ENCODE results near the gene COL26A1.

Gene COL26A1

DNA sequence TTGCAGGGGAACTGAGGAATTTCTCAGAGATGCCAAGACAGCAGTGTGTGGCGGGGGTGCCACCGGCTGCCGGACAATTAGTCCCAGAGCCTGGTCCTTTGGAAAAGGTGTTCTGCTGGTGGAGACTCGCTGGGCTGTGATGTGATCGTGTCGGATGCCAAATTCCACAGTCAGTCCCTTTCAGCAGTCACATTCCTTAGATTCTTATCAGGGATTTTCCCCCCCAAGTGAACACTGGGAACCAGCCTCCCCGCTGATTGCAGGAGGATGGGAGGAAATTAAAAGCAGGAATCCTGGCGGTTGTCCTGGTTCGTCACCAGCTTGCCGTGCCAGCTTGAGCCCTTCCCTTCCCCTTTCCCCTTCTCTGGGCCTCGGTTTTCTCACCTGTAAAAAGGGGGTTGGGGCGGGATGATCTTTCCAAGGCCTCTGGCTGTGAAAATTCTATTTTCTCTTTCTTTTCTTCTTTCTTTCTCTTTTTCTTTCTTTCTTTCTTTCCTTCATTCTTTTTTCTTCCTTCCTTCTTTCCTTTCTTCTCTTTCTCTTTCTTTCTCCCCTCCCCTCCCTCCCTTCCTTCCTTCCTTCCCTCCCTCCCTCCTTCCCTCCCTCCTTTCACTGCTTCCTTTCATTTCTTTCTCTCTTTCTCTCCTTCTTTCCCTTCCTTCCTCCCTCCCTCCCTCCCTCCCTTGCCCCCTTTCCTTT is 39.6 kb downstream of the COL26A1 start:
- H3K27me3 ChIP-seq (ENCODE audit: insufficient read depth, low read length), result no peaks in the 10 kb centered on the region
- peaks cover 3% of the 10 kb centered on the region; the same call in 1 of the 2 replicates for H3K36me3 ChIP-seq (ENCODE audit: insufficient read depth, low read length)
- H3K9me3 ChIP-seq (ENCODE audit: insufficient read depth, low read depth, low read length), result no peaks in the 10 kb centered on the region
- peaks cover 21% of the 10 kb centered on the region for H3K4me1 ChIP-seq (ENCODE audit: insufficient read depth, low read length)
- H3K4me3 ChIP-seq (ENCODE audit: low read length), result 0 out of 2 replicates have a peak overlapping the region, but pooled peaks have one; percentile 2
- H3K9ac ChIP-seq (ENCODE audit: low read depth, low read length), result peak overlapping the region; percentile 50; the same call in 1 of the 2 replicates
- H3K27ac ChIP-seq (ENCODE audit: low read depth, low read length), result peak overlapping the region; percentile 87
- WGBS, result 12% methylated on average over 9 of the region's 12 CpGs

DNA sequence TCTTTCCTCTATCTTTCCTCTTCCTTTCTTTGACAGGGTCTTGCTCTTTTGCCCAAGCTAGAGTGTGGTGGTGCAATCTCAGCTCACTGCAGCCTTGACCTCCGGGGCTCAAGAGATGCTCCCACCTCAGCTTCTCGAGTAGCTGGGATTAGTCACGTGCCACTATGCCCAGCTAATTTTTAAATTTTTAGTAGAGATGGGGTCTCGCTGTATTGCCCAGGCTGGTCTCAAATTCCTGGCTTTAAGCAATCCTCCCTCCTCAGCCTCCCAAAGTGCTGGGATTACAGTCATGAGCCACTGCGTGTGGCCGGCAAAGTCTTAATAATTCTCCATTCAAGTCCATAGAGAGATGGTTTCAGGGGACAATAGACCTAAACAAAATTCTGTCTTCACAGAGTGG is 40.2 kb downstream of the COL26A1 start:
- H3K9me3 ChIP-seq (ENCODE audit: insufficient read depth, low read depth, low read length), result peaks cover 4% of the 10 kb centered on the region; the same call in 1 of the 2 replicates
- H3K27ac ChIP-seq (ENCODE audit: low read depth, low read length), result peak overlapping the region; percentile 87; the same call in 1 of the 2 replicates
- peaks cover 21% of the 10 kb centered on the region for H3K4me1 ChIP-seq (ENCODE audit: insufficient read depth, low read length)
- no peak overlapping the region for H3K9ac ChIP-seq (ENCODE audit: low read depth, low read length)
- peaks cover 2% of the 10 kb centered on the region; the same call in 1 of the 2 replicates for H3K36me3 ChIP-seq (ENCODE audit: insufficient read depth, low read length)
- 83% methylated on average over 6 of the region's 6 CpGs for WGBS
- H3K4me3 ChIP-seq (ENCODE audit: low read length), result no peak overlapping the region
- no peaks in the 10 kb centered on the region for H3K27me3 ChIP-seq (ENCODE audit: insufficient read depth, low read length)

DNA sequence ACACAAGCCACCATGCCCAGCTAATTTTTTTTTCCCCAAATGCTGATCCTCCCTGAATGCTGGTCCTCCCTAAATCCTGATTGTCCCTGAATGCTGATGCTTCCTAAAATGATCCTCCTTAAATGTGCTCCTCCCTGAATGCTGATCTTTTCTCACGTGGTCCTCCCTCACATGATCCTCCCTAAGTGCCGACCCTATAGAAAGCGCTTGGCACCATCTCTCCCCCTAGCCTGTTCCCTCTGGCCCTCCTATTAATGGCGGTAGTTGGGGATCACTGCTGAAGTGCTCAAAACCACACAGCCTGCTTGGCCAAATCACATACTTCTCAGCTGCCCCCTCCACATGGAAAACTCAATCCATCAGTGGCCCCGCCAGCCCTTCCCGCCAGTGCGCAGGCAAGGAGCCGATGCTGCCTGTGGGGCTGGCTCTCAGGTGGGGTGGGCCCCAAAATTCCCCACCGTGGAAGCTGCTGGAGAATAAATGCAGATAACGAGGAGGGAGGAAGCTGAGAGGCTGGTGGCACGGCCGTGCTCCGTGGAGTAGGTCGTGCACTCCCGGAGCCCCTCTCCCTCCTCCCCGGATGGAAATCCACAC is 42.9 kb downstream of the COL26A1 start:
- no peaks in the 10 kb centered on the region; the same call in 1 of the 2 replicates for H3K36me3 ChIP-seq (ENCODE audit: insufficient read depth, low read length)
- peaks cover 22% of the 10 kb centered on the region for H3K9me3 ChIP-seq (ENCODE audit: insufficient read depth, low read depth, low read length)
- H3K27me3 ChIP-seq (ENCODE audit: insufficient read depth, low read length), result no peaks in the 10 kb centered on the region
- 90% methylated on average over 16 of the region's 16 CpGs for WGBS
- H3K9ac ChIP-seq (ENCODE audit: low read depth, low read length), result no peak overlapping the region
- peaks cover 17% of the 10 kb centered on the region for H3K4me1 ChIP-seq (ENCODE audit: insufficient read depth, low read length)
- H3K27ac ChIP-seq (ENCODE audit: low read depth, low read length), result no peak overlapping the region
- H3K4me3 ChIP-seq (ENCODE audit: low read length), result no peak overlapping the region

DNA sequence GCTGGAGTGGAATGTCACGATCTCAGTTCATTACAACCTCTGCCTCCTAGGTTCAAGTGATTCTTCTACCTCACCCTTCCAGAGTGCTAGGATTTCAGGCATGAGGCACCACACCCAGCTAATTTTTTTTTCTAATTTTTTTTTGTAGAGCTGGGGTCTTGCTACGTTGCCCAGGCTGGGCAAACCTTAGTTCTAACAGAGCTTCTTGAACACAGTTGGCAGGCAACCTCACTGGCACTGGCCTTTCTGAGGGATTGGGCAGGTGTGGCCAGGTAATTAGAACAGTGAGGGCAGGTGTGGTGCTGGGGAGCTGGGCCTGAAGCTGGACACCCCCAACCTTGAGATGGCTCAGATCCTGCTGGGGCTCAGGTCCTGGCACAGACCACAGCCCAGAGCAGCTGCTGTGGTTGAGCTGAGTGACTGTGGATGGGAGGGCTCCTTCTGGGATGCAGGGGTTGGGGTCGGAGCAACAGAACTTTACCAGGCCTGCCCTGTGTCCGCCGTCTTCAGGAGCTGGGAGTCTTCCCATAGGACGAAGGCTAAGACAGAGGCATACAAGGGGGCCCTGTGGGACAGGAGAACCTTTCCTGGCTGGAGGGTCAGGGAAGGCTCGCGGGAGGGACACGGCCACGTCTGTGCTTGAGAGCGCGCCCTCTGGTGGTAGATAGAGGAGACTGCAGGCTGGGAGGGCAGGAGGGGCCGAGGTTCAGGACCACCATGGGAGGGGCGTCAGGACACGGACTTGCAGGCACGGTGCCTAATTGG is 48.2 kb downstream of the COL26A1 start:
- H3K27ac ChIP-seq (ENCODE audit: low read depth, low read length), result no peak overlapping the region
- no peaks in the 10 kb centered on the region; the same call in 1 of the 2 replicates for H3K36me3 ChIP-seq (ENCODE audit: insufficient read depth, low read length)
- no peak overlapping the region for H3K4me3 ChIP-seq (ENCODE audit: low read length)
- H3K9ac ChIP-seq (ENCODE audit: low read depth, low read length), result no peak overlapping the region
- peaks cover 22% of the 10 kb centered on the region for H3K9me3 ChIP-seq (ENCODE audit: insufficient read depth, low read depth, low read length)
- H3K4me1 ChIP-seq (ENCODE audit: insufficient read depth, low read length), result peaks cover 6% of the 10 kb centered on the region; the same call in 1 of the 2 replicates
- 25% methylated on average over 16 of the region's 16 CpGs for WGBS
- H3K27me3 ChIP-seq (ENCODE audit: insufficient read depth, low read length), result no peaks in the 10 kb centered on the region

DNA sequence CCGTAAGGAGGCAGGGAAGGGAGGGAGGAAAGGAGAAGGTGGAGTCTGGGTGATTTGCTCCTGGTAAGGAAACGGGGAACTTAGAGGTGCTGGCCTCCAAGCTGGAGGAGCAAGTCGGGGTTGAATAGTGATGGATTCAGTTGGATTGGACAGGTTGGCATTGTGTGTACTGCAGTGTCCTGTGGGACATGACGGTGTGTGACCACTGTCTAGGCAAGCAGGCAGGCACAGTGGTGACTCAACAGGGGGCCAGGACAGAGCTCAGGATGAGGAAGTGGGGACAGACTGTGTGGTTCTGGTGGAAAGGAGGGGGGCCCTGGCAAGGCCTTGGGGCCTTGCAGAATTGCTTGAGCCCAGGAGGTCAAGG is 48.8 kb downstream of the COL26A1 start:
- no peaks in the 10 kb centered on the region; the same call in 1 of the 2 replicates for H3K36me3 ChIP-seq (ENCODE audit: insufficient read depth, low read length)

DNA sequence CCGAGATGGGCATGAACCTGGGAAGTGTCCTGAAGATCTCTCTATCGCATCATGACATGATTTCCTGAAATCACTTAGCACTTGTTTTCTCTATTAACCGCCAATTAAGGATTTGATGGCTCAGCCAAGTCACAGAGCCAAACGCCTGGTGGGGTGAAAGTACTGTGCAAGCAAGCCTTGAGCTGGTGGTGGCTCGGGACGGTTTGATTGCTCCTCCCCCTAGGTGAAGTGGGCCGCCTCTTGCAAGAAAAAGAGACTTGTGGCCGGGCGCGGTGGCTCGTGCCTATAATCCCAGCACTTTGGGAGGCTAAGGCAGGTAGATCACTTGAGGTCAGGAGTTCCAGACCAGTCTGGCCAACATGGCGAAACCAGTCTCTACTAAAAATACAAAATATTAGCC is 50.3 kb downstream of the COL26A1 start:
- no peak overlapping the region for H3K4me3 ChIP-seq (ENCODE audit: low read length)
- H3K27ac ChIP-seq (ENCODE audit: low read depth, low read length), result no peak overlapping the region
- no peaks in the 10 kb centered on the region for H3K27me3 ChIP-seq (ENCODE audit: insufficient read depth, low read length)
- no peak overlapping the region for H3K9ac ChIP-seq (ENCODE audit: low read depth, low read length)
- no peaks in the 10 kb centered on the region; the same call in 1 of the 2 replicates for H3K36me3 ChIP-seq (ENCODE audit: insufficient read depth, low read length)
- peaks cover 17% of the 10 kb centered on the region for H3K9me3 ChIP-seq (ENCODE audit: insufficient read depth, low read depth, low read length)
- 80% methylated on average over 12 of the region's 12 CpGs for WGBS
- peaks cover 6% of the 10 kb centered on the region; the same call in 1 of the 2 replicates for H3K4me1 ChIP-seq (ENCODE audit: insufficient read depth, low read length)

More for the DNA sequence above, 48.8 kb downstream of the COL26A1 start:
- Histone ChIP-seq H3K9ac (ENCODE audit: low read depth, low read length) (no peak overlapping the region), H3K4me1 (ENCODE audit: insufficient read depth, low read length) (peaks cover 6% of the 10 kb centered on the region; the same call in 1 of the 2 replicates), H3K4me3 (ENCODE audit: low read length) (no peak overlapping the region), H3K9me3 (ENCODE audit: insufficient read depth, low read depth, low read length) (peaks cover 22% of the 10 kb centered on the region), H3K27me3 (ENCODE audit: insufficient read depth, low read length) (no peaks in the 10 kb centered on the region), H3K27ac (ENCODE audit: low read depth, low read length) (no peak overlapping the region)
- WGBS, result 48% methylated on average over 4 of the region's 4 CpGs

DNA sequence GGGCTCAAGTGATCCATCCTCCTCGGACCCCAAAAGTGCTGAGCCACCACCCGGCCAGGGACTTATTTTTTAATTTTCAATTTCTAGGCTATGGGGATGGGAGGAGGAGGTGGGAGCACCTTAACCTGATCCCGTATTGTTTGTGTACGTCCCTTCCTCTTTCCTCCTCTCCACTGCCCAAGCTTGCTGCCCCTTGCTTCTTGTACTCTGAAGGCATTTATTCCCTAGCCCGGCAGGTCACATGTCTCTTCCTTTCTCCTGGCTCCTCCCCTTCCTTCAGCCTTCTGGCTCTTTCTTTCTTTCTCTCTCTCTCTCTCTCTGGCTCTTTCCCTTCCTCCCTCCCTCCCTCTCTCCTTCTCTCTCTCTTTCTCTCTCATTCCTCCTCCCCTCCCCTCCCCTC is 56.0 kb downstream of the COL26A1 start:
- Histone ChIP-seq H3K9ac (ENCODE audit: low read depth, low read length) (no peak overlapping the region), H3K4me1 (ENCODE audit: insufficient read depth, low read length) (no peaks in the 10 kb centered on the region), H3K27ac (ENCODE audit: low read depth, low read length) (no peak overlapping the region), H3K27me3 (ENCODE audit: insufficient read depth, low read length) (no peaks in the 10 kb centered on the region), H3K36me3 (ENCODE audit: insufficient read depth, low read length) (peaks cover 7% of the 10 kb centered on the region; the same call in 1 of the 2 replicates), H3K4me3 (ENCODE audit: low read length) (no peak overlapping the region), H3K9me3 (ENCODE audit: insufficient read depth, low read depth, low read length) (no peaks in the 10 kb centered on the region)
- 87% methylated on average over 5 of the region's 5 CpGs for WGBS

DNA sequence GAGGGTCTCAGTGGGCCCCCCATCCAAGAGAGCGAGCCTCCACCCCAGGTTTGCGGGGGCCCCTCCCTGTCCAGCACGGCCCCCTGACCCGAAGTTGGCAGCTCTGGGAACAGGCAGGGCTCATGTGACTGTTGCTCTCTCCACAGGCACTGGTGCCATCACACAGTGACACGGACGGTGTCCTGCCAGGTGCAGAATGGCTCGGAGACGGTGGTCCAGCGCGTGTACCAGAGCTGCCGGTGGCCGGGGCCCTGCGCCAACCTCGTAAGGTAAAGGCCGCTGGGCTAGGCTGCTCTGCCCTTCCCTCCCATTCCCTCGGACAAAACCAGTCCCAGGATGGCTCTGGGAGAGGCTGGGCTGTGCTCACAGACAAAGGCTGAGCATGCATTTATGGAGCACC is 57.2 kb downstream of the COL26A1 start:
- no peak overlapping the region for H3K4me3 ChIP-seq (ENCODE audit: low read length)
- H3K4me1 ChIP-seq (ENCODE audit: insufficient read depth, low read length), result no peaks in the 10 kb centered on the region
- no peak overlapping the region for H3K27ac ChIP-seq (ENCODE audit: low read depth, low read length)
- no peaks in the 10 kb centered on the region for H3K27me3 ChIP-seq (ENCODE audit: insufficient read depth, low read length)
- H3K9ac ChIP-seq (ENCODE audit: low read depth, low read length), result no peak overlapping the region
- WGBS, result 95% methylated on average over 16 of the region's 16 CpGs
- H3K9me3 ChIP-seq (ENCODE audit: insufficient read depth, low read depth, low read length), result no peaks in the 10 kb centered on the region
- H3K36me3 ChIP-seq (ENCODE audit: insufficient read depth, low read length), result peaks cover 7% of the 10 kb centered on the region; the same call in 1 of the 2 replicates

DNA sequence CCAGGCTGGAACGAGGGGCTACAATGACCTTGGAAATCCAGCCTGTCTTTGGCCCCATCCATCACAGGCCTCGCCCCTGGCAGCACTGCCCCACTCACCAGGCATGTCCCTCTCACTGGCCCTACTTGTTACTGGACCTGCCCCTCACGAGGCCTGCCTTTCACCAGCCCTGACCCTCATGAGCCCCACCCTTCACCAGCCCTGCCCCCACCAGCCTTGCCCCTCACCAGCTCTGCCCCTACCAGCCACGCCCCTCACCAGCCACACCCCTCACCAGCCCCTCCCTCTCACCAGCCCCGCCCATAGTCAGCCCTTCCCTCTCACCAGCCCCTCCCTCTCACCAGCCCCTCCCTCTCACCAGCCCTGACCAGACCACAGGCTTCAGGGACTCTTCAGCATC is 57.8 kb downstream of the COL26A1 start:
- WGBS, result 63% methylated on average over 5 of the region's 5 CpGs
- no peaks in the 10 kb centered on the region for H3K4me1 ChIP-seq (ENCODE audit: insufficient read depth, low read length)
- H3K9me3 ChIP-seq (ENCODE audit: insufficient read depth, low read depth, low read length), result no peaks in the 10 kb centered on the region
- H3K36me3 ChIP-seq (ENCODE audit: insufficient read depth, low read length), result peaks cover 7% of the 10 kb centered on the region; the same call in 1 of the 2 replicates
- no peaks in the 10 kb centered on the region for H3K27me3 ChIP-seq (ENCODE audit: insufficient read depth, low read length)
- H3K4me3 ChIP-seq (ENCODE audit: low read length), result no peak overlapping the region
- no peak overlapping the region for H3K9ac ChIP-seq (ENCODE audit: low read depth, low read length)
- no peak overlapping the region for H3K27ac ChIP-seq (ENCODE audit: low read depth, low read length)

DNA sequence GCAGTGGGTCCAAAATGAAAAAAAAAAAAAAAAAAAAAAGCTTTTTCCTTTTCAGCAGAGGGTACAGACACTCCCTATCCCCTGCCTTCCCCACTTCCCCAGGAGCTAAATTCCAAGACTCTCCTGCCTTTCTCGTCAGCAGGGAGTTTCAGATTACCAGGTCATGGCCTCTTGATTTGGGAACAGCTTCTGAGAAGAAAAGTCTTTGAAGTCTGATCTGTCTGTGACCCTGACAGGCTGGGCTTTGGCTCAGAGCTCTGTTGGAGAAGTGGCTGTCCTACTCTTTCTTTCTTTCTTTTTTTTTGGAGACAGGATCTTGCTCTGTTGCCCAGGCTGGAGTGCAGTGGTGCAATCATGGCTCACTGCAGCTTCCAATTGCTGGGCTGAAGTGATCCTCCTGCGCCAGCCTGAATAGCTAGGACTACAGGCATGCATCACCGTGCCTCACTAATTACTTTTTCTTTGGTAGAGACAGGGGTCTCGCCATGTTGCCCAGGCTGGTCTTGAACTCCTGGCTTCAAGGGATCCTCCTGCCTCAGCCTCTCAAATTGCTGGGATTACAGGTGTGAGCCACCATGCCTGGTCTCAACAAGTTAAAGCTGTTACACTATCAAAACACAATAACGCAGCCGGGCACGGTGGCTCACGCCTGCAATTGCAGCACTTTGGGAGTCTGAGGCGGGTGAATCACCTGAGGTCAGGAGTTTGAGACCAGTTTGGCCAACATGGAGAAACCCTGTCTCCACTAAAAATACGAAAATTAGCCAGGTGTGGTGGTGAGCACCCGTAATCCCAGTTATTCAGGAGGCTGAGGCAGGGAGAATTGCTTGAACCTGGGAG is 59.9 kb downstream of the COL26A1 start:
- Histone ChIP-seq H3K36me3 (ENCODE audit: insufficient read depth, low read length) (peaks cover 14% of the 10 kb centered on the region; the same call in 1 of the 2 replicates), H3K27me3 (ENCODE audit: insufficient read depth, low read length) (no peaks in the 10 kb centered on the region), H3K9me3 (ENCODE audit: insufficient read depth, low read depth, low read length) (no peaks in the 10 kb centered on the region), H3K4me3 (ENCODE audit: low read length) (no peak overlapping the region), H3K9ac (ENCODE audit: low read depth, low read length) (no peak overlapping the region), H3K4me1 (ENCODE audit: insufficient read depth, low read length) (no peaks in the 10 kb centered on the region), H3K27ac (ENCODE audit: low read depth, low read length) (no peak overlapping the region)
- 91% methylated on average over 11 of the region's 11 CpGs for WGBS
